HG03354 (cell line): Measurements from ENCODE around the gene SLC44A5.
"Not testable (repeated sequence)": the region's sequence is repeated elsewhere in the genome, so short reads cannot be mapped to it uniquely, and the experiment has no call there.

ENCODE experiments used
- ATAC-seq: cut with Tn5 transposase; IDR thresholded peaks from one replicate; pipeline ENCODE4 v1.9.1; 2021; ENCODE audit warnings: mild to moderate bottlenecking; ENCODE audit not compliant: unreplicated experiment, poor library complexity, severe bottlenecking

SLC44A5 gene

GRCh38 chr1:75611014-75611413 lies at the start of gene SLC44A5:
TSS of gene SLC44A5 (minus strand) at chr1:75611114. CDS start at chr1:75541447, 69,667 bp downstream.
- no peak for ATAC-seq

GRCh38 chr1:75655931-75656330 lies 45.0 kb upstream of the SLC44A5 start:
- ATAC-seq = no peak

DNA sequence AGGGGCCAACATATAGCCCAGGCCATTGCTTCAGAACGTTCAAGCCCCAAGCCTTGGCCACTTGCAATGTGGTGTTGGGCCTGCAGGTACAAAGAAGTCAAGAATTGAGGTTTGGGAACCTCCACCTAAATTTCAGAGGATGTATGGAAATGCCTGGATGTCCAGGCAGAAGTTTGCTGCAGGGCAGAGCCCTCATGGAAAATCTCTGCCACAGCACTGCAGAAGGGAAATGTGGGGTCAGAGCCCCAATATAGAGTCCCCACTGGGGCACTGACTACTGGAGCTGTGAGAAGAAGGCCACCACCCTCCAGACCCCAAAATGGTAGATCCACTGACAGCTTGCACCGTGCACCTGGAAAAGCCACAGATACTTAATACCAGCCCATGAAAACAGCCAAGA lies 36.3 kb upstream of the SLC44A5 start:
- not testable (repeated sequence) for ATAC-seq

- not testable (repeated sequence) for ATAC-seq
Measured at GRCh38 chr1:75645153-75645552, 34.2 kb upstream of the SLC44A5 start.

GRCh38 chr1:75643460-75643859 lies 32.5 kb upstream of the SLC44A5 start:
- ATAC-seq = no peak

- no peak for ATAC-seq
Measured at GRCh38 chr1:75641325-75641724, 30.4 kb upstream of the SLC44A5 start.

DNA sequence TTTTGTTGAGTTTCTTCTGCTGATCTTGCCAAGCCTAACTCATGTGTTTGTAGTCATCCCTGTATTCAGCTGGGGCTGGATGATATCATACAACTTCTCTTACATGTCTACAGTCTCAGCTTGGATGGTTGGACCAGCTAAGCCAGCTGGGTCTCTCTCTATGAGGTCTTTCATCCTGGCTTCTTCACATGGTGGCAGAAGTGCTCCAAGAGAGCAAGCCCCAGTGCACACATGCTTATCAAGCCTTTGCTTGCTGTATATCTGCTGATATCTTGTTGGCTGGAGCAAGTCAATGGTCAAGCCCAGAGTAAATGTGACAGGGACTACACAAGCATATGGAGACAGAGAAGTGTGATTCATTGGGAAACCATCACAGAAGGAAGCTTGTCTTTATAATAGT lies 29.2 kb upstream of the SLC44A5 start:
- ATAC-seq = no peak

DNA sequence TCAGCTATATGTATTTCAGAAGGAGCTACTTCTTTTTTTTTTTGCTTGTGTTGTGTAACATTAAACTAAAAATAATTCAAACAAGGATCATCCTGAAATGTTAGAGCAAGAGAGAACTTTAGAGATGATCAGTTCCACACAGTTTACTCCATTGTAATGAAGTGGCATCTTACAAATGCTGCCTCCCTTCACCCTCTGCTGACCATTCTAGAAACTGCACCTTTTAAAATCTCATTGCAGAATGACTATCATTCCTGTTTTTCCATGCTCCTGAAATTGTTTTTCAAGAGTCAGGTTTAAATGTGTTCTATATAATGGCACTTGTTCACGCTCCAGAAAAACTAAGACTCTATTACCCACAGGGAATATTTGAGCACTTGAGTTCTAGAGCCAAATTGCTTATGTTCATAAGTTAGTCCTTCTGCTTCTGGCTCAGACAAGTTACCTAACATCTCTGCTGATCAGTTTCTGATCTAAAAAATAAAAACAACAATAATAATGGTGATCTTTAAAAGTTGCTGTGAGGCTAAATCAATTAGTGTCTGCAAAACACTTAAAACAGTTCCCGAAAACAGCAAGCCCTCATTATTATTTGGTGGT lies 21.5 kb upstream of the SLC44A5 start:
- ATAC-seq = peak; percentile 85

- no peak for ATAC-seq
Measured at GRCh38 chr1:75630998-75631397, 20.1 kb upstream of the SLC44A5 start.

GRCh38 chr1:75630004-75630594 lies 19.2 kb upstream of the SLC44A5 start:
- no peak for ATAC-seq

- ATAC-seq = no peak
Measured at GRCh38 chr1:75625795-75626194, 14.9 kb upstream of the SLC44A5 start.

GRCh38 chr1:75618382-75618781 lies 7.5 kb upstream of the SLC44A5 start:
- no peak for ATAC-seq

GRCh38 chr1:75616436-75617433 lies 5.8 kb upstream of the SLC44A5 start:
- no peak for ATAC-seq

DNA sequence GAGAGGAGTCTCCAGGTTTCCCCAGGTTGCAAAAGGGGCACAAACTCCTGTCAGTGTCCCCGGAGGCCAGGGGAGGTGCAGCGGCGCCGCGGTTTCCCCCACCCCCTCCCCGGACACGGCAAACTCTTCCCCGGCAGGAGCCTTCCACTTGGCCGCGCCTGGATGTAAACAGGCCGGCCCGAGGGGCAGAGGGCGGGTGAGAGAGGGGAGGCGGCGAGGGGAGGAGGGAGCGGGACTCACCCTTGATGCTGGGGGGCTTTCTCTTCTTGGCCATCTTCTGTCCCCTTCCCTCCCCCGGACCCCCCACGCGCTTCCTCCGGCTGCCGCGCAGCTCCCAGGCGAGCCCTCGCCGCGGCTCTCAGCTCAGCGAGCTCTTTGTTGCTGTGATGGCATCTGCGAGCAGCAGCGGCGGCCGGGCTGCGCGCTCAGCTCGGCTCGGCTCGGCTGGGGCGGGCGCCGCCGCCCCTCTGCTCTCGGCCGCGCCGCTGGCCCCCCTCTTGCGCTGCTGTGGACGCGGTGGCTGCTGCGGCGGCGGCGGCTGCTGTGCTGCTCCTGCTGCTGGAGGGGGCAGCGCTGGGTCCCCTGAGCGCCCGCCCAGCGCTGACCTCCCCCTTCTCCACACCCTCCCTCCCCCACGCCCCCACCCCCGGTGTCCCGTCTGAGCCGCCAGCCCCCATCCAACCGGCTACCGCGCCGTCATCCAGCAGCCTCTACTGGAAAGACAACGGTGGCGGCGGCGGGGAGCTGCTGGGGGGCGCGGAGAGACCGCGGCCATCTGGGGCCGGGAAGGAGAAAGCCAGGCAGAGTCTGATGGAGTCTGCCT lies 4.9 kb upstream of the SLC44A5 start:
- peak; percentile 37 for ATAC-seq

DNA sequence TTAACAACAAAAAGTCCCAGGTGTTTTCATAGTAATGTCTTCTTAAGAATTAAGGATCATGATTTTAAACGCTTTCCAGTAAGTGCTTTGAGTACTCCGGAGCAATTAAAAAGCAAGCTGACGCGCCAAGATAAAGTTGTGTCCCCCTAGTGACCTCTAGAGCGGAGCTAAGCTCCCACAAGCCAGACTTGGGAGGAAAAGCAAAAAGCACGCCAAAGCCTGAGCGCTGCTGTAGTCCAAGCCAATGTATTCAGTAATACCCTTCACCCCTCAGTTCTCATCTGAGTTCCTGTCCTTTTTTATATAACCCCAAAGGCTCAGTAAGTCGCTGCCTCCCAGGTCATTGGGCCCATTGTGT lies 3.5 kb upstream of the SLC44A5 start:
- peak; percentile 5 for ATAC-seq

- ATAC-seq = no peak
Measured at GRCh38 chr1:75613916-75614315, 3.0 kb upstream of the SLC44A5 start.

- ATAC-seq = no peak
Measured at GRCh38 chr1:75612976-75613375, 2.1 kb upstream of the SLC44A5 start.

GRCh38 chr1:75602486-75602885 lies 8.4 kb downstream of the SLC44A5 start:
- ATAC-seq = no peak

DNA sequence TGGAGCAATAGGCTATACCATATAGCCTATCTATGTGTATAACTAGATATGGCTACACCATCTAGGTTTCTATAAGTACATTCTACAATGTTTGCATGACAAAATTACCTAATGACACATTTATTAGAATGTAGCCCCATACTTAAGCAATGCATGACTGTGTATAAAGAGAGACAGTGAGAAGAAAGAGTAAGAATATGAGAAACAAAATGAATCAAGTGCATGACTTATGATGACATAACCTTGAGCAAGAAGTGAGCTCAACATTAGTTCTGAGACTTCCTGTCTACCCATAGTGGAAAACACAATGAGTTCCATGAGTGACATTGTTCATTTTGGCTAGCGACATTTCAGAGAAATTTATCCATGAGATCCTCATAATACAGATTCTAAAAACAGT lies 10.1 kb downstream of the SLC44A5 start:
- ATAC-seq = no peak

DNA sequence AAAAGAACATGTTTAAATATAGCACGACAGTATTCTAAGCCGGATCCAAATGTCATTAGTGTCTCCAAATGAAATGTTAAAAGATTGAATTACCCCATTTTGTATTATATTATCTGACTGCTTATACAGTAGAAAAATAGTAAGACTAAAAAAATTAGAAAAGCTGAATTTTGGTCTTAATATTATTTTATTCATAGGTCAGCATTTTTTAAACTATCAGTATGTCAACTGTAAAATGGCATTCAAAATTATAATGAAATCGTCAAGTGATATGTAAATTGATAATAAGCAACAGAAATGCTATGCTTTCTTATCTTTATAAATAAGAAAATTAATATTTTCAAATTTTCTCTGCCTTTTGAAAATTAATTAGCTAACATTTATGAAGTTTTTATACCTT lies 16.6 kb downstream of the SLC44A5 start:
- ATAC-seq = no peak
